A673 (cell line): ENCODE measurements around the gene EYA4. TPM values are rescaled to one million over a fixed set of nuclear protein-coding genes. Genes with fewer than 3 reads are reported as not detected.

Source experiments
- BruUV-seq: library from RNA; stranded (reverse); fragments of 400-500 nt; replicated peaks from 2 replicates; lab custom pipeline; 2021; lab: Mats Ljungman, UMichigan
- CTCF ChIA-PET: fragments of 300-600 bp; sonication (Branson Sonifier 250); formaldehyde crosslinking; loops from one replicate; lab custom pipeline; 2022; ENCODE audit warnings: antibody characterized with exemption; lab: Charles Lee
- POLR2A ChIA-PET: fragments of 300-600 bp; sonication (Branson Sonifier 250); formaldehyde crosslinking; loops from one replicate; lab custom pipeline; 2022; ENCODE audit warnings: antibody characterized with exemption; ENCODE audit not compliant: low non-redundant PET; lab: Charles Lee
- DNase-seq: peaks from one replicate; pipeline ENCODE4 v3.0.0-alpha.2; 2015; ENCODE audit warnings: low spot score
- H3K27ac ChIP-seq: fragments of 200-600 bp; sonication (generic); 2 replicates; pipeline ENCODE4 v1.5.1; 2016; ENCODE audit warnings: mixed run types, low read depth, mild to moderate bottlenecking, mixed read lengths, antibody characterized with exemption, low read length; ENCODE audit not compliant: poor library complexity, severe bottlenecking
- H3K27me3 ChIP-seq: fragments of 200-600 bp; sonication (generic); replicated peaks from 2 replicates; pipeline ENCODE4 v1.6.1; 2017; ENCODE audit warnings: mixed run types, low read depth, mild to moderate bottlenecking, mixed read lengths, antibody characterized with exemption, low read length; ENCODE audit not compliant: insufficient read depth, poor library complexity
- H3K36me3 ChIP-seq: fragments of 200-600 bp; sonication (generic); 2 replicates; pipeline ENCODE4 v1.6.1; 2016; ENCODE audit warnings: mixed run types, mild to moderate bottlenecking, mixed read lengths, antibody characterized with exemption, low read length; ENCODE audit not compliant: insufficient read depth, poor library complexity, severe bottlenecking
- H3K4me1 ChIP-seq: fragments of 200-600 bp; sonication (generic); 2 replicates; pipeline ENCODE4 v1.6.1; 2017; ENCODE audit warnings: mixed run types, mild to moderate bottlenecking, mixed read lengths, antibody characterized with exemption, low read length; ENCODE audit not compliant: insufficient read depth, poor library complexity, severe bottlenecking
- H3K4me3 ChIP-seq: fragments of 200-600 bp; sonication (generic); 2 replicates; pipeline ENCODE4 v1.5.1; 2016; ENCODE audit warnings: low read depth, mixed run types, mild to moderate bottlenecking, mixed read lengths, low read length; ENCODE audit not compliant: poor library complexity, severe bottlenecking
- H3K9me3 ChIP-seq: fragments of 200-600 bp; sonication (generic); 2 replicates; pipeline ENCODE4 v1.6.1; 2016; ENCODE audit warnings: mixed run types, low read depth, mild to moderate bottlenecking, mixed read lengths, antibody characterized with exemption, low read length; ENCODE audit not compliant: poor library complexity, severe bottlenecking
- CTCF ChIP-seq: fragments of 300-800, 200-600 bp; sonication (generic); conservative IDR thresholded peaks from 2 replicates; pipeline ENCODE4 v1.5.1; 2017; ENCODE audit warnings: low read depth, mild to moderate bottlenecking, antibody characterized with exemption, low read length, moderate library complexity, mixed read lengths
- EZH2 ChIP-seq: fragments of 200-600 bp; sonication (generic); IDR thresholded peaks from 2 replicates; pipeline ENCODE4 v1.6.1; 2017; ENCODE audit warnings: borderline replicate concordance, low read depth, mild to moderate bottlenecking, mixed read lengths, antibody characterized with exemption, low read length; ENCODE audit not compliant: poor library complexity, severe bottlenecking
- intact Hi-C: fragments of 100-400 bp; cut with micrococcal nuclease; formaldehyde crosslinking; loops from one replicate; pipeline ENCODE4 v1.10.0; 2022; ENCODE audit not compliant: unreplicated experiment
- total RNA-seq: library from RNA; stranded (reverse); gene quantifications from 2 replicates; pipeline ENCODE4 v1.2.3, GENCODE V29; 2021

Gene EYA4
- total RNA-seq, 1 experiment from 2014 or later: 1.3 TPM

DNA sequence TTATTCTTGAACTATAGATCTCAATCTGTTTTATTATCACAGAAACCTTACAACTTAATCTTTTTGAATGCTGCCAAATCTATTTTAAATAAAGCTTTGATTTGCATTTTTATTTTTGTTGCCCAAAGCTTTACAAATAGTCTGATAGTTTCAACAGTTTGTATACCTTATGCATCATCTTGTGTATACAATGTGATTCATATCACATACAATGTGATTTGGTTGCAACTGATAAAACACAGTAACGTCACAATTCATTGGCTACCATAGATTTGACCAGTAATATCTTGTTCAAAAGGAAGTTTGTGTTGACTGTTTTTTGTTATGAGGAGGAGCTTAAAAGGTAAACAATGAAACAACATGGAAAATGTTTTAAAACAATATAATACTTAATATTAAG is 110.9 kb downstream of the EYA4 start:
- DNase-seq: no peak
- ChIA-PET CTCF (no interaction called here), POLR2A (no interaction called here)
- no peaks in the 10 kb centered on the region for H3K36me3 ChIP-seq
- no peak for TF ChIP-seq EZH2
- no peak for TF ChIP-seq CTCF
- no peak overlapping the region for H3K4me3 ChIP-seq
- H3K27me3 ChIP-seq: no peaks in the 10 kb centered on the region
- intact Hi-C loops: no loop called here
- H3K9me3 ChIP-seq: no peaks in the 10 kb centered on the region
- BruUV-seq: no TSS peak
- peaks cover 14% of the 10 kb centered on the region for H3K4me1 ChIP-seq
- H3K27ac ChIP-seq: no peak overlapping the region

DNA sequence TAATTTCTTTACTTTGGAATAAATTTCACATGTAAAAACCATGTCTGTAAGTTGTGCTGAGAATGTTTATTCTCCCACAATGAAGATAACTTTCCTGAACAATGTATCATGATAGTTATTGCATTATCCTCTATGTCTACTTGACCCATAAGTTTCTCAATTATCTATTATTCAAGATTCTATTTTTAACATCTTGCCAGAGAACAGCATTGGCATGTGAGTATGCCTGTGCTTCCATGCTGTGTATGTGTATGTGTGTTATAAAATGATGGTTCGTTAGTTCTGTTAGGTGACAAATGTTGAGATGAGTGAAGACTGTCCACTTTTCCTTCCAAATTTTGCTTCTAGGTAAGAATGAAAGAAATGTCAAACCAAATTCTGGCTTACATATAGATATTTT is 111.9 kb downstream of the EYA4 start:
- ChIA-PET CTCF (no interaction called here), POLR2A (no interaction called here)
- intact Hi-C loops: no loop called here

DNA sequence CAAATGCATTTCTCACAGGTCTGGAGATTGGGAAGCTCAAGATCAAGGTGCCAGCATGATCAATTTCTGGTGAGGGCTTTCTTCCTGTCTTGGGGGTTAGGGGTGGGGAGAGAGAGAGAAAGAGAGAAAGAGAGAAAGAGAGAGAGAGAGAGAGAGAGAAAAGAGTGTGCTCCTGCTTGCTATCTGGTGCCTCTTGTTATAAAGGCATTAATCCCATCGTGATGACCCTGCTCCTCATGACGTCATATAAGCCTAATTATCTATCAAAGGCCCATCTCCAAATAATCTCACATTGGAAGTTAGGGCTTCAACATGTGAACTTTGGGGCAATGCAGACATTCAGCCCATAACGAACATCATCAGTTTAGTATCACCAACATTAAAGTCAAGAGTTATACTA is 114.8 kb downstream of the EYA4 start:
- Histone ChIP-seq H3K27me3 (no peaks in the 10 kb centered on the region), H3K27ac (no peak overlapping the region), H3K36me3 (no peaks in the 10 kb centered on the region), H3K9me3 (no peaks in the 10 kb centered on the region), H3K4me1 (no peaks in the 10 kb centered on the region), H3K4me3 (no peak overlapping the region)
- ChIA-PET CTCF (no interaction called here), POLR2A (no interaction called here)
- TF ChIP-seq EZH2 (no peak), CTCF (no peak)
- BruUV-seq: no TSS peak
- DNase-seq: no peak
- intact Hi-C loops: no loop called here

More for the DNA sequence above, 111.9 kb downstream of the EYA4 start:
- Histone ChIP-seq H3K4me3 (no peak overlapping the region), H3K27ac (no peak overlapping the region), H3K27me3 (no peaks in the 10 kb centered on the region), H3K4me1 (peaks cover 4% of the 10 kb centered on the region), H3K36me3 (no peaks in the 10 kb centered on the region), H3K9me3 (no peaks in the 10 kb centered on the region)
- TF ChIP-seq EZH2: no peak
- no peak for TF ChIP-seq CTCF
- DNase-seq: no peak
- BruUV-seq: no TSS peak
